GM04504 (cell line): ENCODE data around the gene RNPEP.
"Not testable (repeated sequence)": the region's sequence is repeated elsewhere in the genome, so short reads cannot be mapped to it uniquely, and the experiment has no call there.

Source experiments
- DNase-seq: peaks from one replicate; pipeline ENCODE4 v3.0.0-alpha.2; 2012; ENCODE audit warnings: low read depth

Gene RNPEP

DNA sequence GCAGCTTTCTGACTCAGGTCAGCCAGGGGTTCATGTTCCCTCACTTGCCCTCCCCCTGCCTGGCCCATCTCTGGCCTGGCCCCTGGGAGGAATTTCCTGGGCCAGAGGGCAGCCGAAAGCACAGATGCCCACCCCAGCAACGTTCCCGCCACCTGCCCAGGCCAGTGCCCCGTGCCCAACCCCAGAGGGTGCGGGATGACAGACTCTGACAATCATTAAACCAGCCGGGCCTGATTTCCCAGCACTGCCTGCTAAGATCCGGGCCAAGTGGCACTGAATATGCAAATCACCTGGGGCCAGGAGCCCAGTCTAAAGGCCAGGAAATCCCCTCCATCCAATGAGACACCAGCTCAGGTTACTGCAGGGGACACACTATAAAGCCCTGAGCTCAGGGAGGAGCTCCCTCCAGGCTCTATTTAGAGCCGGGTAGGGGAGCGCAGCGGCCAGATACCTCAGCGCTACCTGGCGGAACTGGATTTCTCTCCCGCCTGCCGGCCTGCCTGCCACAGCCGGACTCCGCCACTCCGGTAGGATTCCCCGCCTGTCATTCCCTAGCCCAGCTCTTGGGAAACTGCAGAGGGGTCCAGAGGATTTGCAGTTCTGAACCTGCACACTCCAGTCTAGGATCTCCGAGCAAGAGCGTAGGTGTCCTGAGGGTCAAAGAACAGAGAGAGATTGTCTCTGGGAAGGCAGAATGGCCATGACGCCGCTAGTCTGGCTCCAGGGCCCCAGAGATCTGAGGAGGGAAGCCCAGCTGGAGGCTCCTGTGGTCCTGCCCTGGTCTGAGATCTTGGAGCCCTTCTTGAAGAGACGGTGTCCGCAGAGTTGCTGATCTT is 27.9 kb downstream of the RNPEP start, which contains the start of gene ELF3:
ELF3 (plus strand) TSS at position 408 of the 836 bp plus-strand sequence. CDS start 550 bp downstream, outside the sequence.
- no peak for DNase-seq

DNA sequence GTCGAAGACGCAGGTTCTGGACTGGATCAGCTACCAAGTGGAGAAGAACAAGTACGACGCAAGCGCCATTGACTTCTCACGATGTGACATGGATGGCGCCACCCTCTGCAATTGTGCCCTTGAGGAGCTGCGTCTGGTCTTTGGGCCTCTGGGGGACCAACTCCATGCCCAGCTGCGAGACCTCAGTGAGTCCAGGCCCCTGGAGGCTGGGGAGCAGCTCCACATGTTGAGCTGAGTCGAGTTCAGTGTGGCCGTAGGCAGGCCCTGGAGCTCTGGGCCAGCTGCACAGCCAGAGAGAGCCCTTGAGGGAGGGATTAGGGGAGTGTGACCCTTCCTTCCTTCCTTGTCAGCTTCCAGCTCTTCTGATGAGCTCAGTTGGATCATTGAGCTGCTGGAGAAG is 29.5 kb downstream of the RNPEP start:
- no peak for DNase-seq

DNA sequence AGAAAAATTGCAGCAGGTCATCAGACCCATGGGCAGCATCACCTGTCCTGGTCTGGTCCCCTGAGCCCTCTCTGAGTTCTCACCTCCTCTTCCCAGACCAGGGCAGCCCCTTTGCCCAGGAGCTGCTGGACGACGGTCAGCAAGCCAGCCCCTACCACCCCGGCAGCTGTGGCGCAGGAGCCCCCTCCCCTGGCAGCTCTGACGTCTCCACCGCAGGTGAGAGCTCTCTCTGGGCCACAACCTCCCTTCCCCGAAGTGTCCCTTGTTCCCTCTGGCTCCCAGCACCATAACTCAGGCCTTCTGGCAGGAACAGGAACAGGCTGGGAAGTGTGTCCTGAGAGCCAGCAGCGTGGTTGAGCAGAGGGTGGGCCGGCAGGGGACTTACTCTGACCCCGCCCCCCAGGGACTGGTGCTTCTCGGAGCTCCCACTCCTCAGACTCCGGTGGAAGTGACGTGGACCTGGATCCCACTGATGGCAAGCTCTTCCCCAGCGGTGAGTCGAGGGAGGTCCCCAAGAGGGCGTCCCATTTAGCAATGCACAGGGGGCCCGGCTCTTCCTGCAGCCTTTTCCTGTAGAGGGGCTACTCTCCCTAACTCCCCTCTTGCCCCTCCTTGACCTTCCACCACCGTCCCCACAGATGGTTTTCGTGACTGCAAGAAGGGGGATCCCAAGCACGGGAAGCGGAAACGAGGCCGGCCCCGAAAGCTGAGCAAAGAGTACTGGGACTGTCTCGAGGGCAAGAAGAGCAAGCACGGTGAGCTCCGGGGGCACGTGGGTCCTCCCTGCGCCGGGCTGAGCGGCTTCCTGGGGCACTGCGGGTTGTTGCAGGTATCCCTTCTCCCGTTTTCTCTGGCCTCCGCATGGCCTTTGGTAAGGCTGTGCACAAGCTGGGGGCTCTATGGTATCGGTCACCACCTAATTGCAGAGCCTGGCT is 30.4 kb downstream of the RNPEP start:
- no peak for DNase-seq

DNA sequence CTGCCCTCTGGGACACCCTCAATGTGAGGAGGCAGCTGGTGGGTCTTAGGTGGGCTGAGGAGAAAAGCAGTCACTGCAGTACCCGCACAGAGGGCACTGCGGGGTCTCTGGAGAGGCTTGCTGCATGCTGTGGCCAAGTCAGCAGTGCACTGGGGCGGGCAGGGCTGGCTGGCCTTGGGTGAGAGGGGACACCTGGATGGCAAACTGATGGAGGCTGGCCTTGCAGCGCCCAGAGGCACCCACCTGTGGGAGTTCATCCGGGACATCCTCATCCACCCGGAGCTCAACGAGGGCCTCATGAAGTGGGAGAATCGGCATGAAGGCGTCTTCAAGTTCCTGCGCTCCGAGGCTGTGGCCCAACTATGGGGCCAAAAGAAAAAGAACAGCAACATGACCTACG is 31.2 kb downstream of the RNPEP start:
- no peak for DNase-seq

DNA sequence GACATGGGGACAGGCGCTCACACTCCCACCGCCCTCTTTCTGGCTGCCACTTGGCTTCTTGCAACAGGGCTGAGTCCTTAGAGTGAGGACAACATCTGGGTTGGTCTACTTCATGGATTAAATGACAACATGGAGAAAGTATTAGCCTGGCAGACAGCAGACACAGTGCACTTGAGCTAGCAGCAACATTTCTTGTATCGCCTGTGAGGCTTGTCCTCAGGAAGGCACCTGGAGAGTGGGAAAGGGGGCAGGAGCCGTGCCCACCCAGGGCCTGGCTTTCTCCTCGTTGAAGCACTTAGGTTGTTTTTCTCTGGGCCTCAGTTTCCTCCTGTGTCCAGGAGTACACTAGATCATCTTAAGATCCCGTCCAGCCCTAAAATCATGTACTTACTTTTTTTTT is 31.6 kb downstream of the RNPEP start:
- no peak for DNase-seq

DNA sequence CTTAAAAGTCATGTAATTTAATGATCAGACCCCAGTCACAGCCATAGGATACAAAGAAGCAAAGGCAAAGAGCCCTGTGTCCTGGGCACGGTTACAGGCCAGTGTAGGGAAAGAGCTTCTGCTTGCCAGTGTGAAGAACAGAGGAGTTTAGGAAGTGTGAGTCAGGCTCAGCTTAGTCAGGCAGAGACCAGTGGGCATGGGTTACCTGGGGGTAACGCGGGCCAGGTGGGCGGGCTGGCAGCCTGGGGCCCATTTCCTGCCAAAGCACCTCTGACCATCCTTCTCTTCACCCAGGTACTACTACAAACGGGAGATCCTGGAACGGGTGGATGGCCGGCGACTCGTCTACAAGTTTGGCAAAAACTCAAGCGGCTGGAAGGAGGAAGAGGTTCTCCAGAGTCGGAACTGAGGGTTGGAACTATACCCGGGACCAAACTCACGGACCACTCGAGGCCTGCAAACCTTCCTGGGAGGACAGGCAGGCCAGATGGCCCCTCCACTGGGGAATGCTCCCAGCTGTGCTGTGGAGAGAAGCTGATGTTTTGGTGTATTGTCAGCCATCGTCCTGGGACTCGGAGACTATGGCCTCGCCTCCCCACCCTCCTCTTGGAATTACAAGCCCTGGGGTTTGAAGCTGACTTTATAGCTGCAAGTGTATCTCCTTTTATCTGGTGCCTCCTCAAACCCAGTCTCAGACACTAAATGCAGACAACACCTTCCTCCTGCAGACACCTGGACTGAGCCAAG is 32.6 kb downstream of the RNPEP start:
- DNase-seq: no peak

DNA sequence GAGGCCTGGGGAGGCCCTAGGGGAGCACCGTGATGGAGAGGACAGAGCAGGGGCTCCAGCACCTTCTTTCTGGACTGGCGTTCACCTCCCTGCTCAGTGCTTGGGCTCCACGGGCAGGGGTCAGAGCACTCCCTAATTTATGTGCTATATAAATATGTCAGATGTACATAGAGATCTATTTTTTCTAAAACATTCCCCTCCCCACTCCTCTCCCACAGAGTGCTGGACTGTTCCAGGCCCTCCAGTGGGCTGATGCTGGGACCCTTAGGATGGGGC is 33.2 kb downstream of the RNPEP start:
- no peak for DNase-seq

DNA sequence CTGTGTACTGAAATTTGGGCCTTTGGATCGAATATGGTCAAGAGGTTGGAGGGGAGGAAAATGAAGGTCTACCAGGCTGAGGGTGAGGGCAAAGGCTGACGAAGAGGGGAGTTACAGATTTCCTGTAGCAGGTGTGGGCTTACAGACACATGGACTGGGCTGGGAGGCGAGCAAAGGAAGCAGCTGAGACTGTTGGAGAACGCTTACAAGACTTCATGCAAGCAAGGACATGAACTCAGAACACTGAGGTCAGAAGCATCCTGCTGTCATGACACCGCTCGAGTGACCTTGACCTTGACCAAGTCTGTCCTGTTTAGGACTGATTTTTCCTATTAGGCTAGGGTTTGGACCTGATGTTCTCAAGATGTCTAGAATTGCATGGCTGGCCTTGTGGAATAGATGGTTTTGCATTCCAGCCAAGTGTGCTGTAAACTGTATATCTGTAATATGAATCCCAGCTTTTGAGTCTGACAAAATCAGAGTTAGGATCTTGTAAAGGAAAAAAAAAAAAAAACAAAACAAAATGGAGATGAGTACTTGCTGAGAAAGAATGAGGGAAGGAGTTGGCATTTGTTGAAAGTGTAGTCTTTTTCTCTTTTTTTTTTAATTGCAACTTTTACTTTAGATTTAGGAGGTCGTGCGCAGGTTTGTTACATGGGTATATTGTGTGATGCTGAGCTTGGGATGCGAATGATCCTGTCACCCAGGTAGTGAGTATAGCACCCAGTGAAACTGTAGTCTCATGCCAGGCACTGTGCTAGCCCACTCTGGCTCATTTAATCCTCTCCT is 33.8 kb downstream of the RNPEP start:
- DNase-seq: no peak

DNA sequence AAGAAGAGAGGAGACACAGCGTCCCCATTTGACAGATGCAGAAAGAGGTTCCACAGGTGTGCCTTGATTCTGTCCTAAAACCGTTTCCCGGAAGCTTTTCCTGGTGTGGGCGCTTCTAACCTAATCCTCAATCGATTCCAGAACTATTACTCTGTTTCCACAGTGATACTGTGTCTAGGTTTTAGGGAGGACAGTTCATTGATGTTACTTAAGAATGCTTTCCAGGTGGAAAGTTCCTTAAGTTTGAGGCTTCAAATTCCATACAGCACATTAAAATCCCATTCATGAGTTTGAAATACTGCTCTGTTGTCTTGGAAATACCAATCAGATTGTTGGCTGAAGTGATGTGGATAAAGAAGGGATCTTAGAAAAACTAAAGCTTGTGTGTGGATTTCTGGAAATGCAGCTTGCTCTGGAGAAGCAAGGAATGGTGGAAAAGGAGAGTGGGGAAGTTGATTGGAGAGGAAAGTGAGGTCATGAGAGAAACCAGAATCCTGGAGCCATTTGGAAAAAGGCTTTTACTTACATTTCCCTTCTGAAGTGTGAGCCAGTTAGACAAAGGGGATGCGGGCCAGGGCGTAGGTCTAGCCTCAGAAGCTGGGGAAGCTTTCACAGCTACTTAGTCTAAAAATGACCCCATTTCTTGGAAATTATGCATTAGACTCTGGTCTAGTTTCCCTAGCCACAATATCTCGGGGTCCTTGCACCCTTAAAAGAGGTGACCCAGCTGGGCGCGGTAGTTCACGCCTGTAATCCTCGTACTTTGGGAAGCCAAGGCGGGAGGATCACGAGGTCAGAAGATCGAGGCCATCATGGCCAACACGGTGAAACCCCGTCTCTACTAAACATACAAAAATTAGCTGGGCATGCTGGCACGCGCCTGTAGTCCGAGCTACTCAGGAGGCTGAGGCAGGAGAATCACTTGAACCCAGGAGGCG is 34.6 kb downstream of the RNPEP start:
- DNase-seq: no peak

DNA sequence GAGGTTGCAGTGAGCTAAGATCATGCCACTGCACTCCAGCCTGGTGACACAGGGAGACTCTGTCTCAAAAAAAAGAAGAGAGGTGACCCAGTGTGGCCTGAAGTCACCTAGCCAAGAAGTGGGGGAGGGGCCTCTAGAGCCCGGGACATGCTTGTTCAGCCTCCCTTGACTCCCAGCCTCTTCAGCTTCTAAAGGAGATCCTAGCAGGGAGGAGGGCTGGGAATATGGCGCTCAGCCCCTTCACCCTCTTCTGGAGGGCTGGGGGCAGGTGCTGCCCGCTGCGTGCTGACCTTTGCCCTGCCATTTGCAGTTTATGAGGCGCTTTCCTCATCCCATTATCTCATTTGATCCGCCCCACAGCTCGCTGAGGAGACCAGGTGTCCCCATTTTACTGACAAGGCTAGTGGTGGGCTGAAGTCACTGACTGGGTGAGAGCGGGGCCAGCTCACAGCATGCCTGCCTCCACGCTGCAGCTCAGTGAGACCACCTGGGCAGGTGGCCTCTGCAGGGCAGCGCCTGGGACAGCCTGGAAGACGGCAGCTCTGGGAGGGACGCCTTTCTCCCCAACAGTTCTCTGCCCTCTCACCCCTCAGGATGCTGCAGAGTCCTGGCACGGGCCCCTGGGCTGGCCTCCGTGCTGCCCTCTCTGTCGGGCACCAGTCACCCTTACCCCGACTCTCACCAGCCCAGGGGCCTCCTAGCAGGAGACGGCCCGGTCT is 35.5 kb downstream of the RNPEP start:
- DNase-seq: no peak

DNA sequence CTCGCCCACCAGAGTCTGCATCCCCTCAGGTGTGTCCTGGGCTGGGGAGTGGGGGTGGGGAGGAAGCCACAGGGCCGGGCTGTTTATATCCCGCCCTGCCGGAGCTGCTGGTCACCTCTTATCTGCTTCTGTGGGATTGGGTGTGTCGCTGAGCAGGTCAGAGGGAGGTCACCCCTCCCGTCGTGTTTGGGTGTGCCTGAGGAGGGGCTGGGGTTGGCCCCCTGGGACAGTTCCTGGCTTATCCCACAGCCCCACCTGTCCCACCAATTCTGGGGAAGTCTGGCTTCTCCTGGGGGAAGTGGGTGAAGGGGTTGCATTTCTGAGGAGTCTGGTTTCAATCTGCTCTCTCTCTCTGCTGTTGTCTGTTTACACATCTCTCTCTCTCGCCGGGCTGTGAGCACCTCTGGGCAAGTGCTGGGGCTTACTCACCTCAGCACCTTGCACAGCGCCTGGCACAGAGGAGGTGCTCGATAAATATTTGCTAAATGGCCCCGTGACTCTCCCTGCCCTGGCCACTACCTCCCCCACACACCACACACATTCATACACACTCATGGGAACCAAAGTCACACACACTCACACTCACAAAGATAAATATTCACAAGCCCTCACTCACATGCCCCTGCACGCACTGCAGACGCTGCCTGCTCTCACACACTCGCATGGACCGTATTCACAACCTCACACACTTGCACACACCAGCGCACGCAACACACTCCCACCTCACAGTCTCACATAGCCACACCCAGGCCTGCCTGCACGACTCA is 36.2 kb downstream of the RNPEP start:
- no peak for DNase-seq

DNA sequence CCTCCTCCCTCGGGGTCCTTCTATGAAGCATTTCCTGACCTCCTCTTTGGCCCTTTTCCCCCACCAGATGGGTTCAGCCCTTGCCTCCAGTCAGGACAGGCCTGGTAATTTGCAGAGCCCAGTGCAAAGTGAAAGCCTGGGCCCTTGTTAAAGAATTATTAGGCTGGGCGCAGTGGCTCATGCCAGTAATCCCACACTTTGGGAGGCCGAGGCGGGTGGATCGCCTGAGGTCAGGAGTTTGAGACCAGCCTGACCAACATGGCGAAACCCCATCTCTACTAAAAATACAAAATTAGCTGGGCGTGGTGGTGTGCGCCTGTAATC is 36.7 kb downstream of the RNPEP start:
- not testable (repeated sequence) for DNase-seq

DNA sequence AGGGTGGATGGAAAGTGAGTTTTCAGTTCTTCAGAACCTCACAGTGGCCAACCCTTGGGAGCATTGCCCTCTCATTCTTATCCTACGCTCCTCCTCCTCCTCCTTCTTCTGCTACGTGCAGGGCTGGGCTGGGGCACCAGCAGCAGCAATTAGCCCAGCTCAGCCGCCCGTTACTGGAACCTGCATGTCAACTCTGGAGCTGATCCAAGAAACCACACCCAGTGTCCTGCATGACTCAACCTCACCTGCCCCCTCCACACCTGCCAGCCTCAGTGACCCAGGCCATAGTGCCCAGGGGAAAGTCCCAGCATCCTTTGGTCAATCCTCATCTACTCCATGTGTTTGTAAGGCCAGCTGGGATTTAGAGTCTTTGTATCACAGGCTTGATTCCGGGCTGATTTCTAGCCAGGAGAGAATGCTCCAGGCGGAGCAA is 40.6 kb downstream of the RNPEP start:
- DNase-seq: no peak

DNA sequence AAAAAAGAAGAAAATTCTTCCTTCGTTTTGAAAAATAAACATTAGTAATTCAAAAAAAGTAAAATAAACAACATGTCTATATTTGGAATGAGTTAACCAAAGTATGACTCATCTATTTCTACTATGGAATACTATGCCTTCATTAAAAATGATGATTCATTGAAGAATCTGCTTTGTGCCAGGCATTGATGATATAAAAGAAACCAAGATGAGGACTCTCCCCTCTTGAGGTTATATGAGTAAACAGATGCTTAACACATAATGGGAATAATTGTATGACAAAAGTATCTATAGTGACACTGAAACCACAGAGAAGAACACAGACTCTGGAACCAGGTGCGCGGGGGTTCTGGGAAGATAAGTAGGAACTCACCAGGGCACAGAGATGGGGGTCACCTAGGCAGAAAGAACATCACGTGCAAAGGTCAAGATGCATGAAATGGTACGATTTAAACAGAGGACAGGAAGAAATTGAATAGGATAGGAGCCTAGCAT is 46.8 kb downstream of the RNPEP start:
- DNase-seq: peak; percentile 48

DNA sequence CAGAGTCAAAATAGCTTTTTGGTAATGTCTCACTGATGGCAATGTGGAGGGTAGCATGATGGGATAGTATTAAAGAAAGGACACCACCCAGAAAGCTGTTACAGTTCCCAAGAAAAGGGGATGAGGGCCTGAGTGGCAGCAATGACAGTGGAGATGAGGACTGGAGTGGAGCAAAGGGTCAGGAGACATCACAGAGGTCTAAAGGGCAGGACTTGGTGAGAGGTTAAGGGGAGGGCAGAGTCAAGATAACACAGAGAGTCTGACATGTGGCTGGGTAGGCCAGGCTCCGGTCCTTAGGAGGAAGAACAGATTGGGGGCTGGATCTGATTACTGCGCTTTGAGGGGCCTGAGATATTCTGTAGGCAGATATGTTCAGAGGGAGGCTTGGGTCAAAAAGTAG is 47.3 kb downstream of the RNPEP start:
- DNase-seq: no peak

DNA sequence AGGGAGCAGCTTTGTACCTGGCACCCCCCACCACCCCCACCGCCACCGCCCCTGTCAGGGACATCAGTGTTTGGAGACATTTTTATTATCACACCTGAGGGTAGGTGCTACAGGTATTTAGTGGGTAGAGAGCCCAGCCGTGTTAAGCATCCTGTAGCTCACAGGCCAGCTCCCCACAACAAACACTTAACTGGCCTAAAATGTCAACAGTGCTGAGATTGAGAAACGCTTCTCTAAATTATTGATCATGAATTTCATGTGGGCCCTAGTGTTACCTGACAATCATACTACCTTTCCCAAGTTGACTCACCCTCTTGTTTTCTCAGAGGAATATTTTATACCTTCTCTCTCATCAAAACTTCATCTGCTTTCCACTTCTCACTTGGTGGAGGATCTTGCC is 49.3 kb downstream of the RNPEP start:
- DNase-seq: no peak

DNA sequence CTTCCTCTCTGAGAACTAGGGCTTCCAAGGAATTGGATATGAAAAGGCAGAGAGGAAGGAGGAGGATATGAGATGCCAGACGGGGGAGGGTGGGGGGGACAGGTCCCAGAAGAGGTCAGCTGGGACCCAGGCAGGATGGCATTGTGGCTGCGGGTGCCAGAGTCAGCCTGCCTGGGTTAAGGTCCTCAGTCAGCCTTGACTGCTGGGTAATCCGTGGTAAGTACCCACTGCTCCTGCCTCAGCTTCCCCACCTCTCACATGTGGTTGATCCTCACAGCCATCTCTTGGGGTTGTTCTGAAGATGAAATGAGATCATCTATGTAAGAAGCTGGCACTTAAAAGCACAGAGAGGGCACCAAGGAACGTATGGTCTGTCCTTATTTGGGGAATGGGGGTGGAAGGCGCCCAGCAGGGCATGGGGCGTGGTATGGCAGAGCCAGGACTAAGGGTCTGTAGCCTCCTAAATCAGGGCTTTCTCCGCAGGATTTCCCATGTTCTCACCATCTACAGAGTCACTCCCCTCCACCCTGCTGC is 51.8 kb downstream of the RNPEP start:
- no peak for DNase-seq

DNA sequence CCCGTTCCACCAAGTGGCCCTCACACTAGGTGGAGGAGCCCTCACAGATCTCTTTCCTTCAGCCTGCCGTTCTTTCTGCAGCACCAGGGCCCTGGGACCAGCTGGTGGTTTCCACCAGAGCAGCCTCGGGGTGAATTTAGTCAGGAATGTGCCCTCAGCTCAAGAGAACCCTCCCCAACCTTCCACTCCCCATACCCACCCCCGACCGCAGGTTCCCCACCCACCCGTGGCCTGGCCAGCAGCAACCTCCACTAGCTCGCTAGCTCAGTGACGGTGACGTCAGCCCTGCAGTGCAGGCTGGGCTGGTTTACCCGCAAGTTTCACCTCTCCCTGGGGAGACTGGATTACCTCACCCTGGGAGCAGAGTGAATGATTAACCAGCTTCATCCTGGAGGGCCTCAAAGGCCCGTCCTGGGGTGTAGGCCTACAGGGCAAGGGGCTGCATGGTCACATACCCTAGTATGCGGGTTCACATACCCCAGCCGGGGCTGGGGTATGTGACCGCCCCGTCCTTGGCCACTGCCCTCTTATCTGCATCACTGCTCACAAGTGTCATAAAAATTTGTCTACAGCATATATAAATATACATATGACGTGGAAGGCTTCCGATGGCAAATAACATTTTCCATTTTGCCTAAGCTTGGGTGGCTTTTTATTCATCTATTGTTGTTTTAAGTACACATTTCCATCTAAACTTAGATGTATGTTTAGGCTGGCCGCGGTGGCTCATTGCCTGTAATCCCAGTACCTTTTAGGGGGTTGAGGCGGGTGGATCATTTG is 52.4 kb downstream of the RNPEP start:
- peak; percentile 82 for DNase-seq
